Right lobe of liver (tissue), 6 donors: ENCODE data around the gene MGRN1. TPM values are rescaled to one million over a fixed set of nuclear protein-coding genes. Genes with fewer than 3 reads are reported as not detected.

ENCODE experiments used
- ATAC-seq, 4 donors: fragments of 200-7000 bp; cut with Tn5 transposase; one replicate each; pipeline ENCODE4 v1.9.1; 2020; ENCODE audit warnings: mild to moderate bottlenecking in 4 of 4, moderate library complexity in 4 of 4
- DNase-seq, 3 donors: peaks; one replicate each; pipeline ENCODE4 v3.0.0-alpha.2; 2020
- H3K27ac ChIP-seq, 3 donors: fragments of 200-600 bp; one replicate each; pipeline ENCODE4 v1.8.0; 2022
- H3K27me3 ChIP-seq, 2 donors: fragments of 200-600 bp; one replicate each; pipeline ENCODE4 v1.8.0; 2022
- H3K36me3 ChIP-seq, 4 donors: fragments of 200-600 bp; sonication (generic) in 1 of 4; one replicate each; pipeline versions ENCODE4 v1.5.1 to v1.8.0; 2017 to 2022; ENCODE audit warnings: control low read depth in 1 of 4
- H3K4me1 ChIP-seq, 4 donors: fragments of 200-600 bp; sonication (generic) in 1 of 4; one replicate each; pipeline versions ENCODE4 v1.5.1 to v1.8.0; 2017 to 2022; ENCODE audit warnings: control low read depth in 1 of 4
- H3K4me3 ChIP-seq, 3 donors: fragments of 200-600 bp; one replicate each; pipeline ENCODE4 v1.8.0; 2022
- H3K9me3 ChIP-seq, 4 donors: fragments of 200-600 bp; sonication (generic) in 1 of 4; one replicate each; pipeline versions ENCODE4 v1.5.1 to v1.8.0; 2017 to 2022; ENCODE audit warnings: control low read depth in 1 of 4
- POLR2A ChIP-seq: fragments of 450-650 bp; IDR thresholded peaks from one replicate; pipeline ENCODE4 v1.6.1; 2017; ENCODE audit warnings: antibody characterized with exemption, mild to moderate bottlenecking
- WGBS: methylation state at CpG from one replicate; pipeline ENCODE4 v1.1.6; 2018; ENCODE audit warnings: low coverage, low lambda C conversion rate; ENCODE audit not compliant: insufficient coverage; ENCODE audit errors: missing lambda C conversion rate; 5-methylcytosine and 5-hydroxymethylcytosine counted together
- intact Hi-C, 2 donors: fragments of 100-400 bp; cut with DNase I; formaldehyde crosslinking; loops; one replicate each; pipeline versions ENCODE4 v1.11.2 to v1.14.1; 2022
- total RNA-seq, 6 experiments: library from RNA; depleted of rRNA in 2 of 6; stranded (reverse); fragments of >200 nt in 2 of 6; fragmentation: NEBNext Ultra II Directional in 3 of 6; extraction: Animal tissue kit (Norgen Biotek cat#: 25700) in 3 of 6; gene quantifications; one replicate each; pipeline versions ENCODE4 v1.1.0 to v1.2.4, GENCODE V29; 2016 to 2023
- TF ChIP-seq, protein P1 (sequence below), 4 donors: fragments of 200-600 bp in 3 of 4; fragments of 450-650 bp in 1 of 4; IDR thresholded peaks; one replicate each; pipeline versions ENCODE4 v1.5.1 to v1.8.0; 2016 to 2022; ENCODE audit warnings: antibody characterized with exemption in 4 of 4, mild to moderate bottlenecking in 2 of 4
- donor health status: DM: no; HTN: yes; CAD: no.
- donor health status: DM: no; HTN: no; CAD: no.
- donor health status: DM: no; HTN: no; CAD: no.
- donor health status: DM: no; HTN: yes; CAD: no.
- donor health status: DM: no; HTN: yes; CAD: no.

Gene MGRN1
- total RNA-seq, 6 experiments from 2014 or later = 42.5 to 67.3 (median 49.5) TPM

DNA sequence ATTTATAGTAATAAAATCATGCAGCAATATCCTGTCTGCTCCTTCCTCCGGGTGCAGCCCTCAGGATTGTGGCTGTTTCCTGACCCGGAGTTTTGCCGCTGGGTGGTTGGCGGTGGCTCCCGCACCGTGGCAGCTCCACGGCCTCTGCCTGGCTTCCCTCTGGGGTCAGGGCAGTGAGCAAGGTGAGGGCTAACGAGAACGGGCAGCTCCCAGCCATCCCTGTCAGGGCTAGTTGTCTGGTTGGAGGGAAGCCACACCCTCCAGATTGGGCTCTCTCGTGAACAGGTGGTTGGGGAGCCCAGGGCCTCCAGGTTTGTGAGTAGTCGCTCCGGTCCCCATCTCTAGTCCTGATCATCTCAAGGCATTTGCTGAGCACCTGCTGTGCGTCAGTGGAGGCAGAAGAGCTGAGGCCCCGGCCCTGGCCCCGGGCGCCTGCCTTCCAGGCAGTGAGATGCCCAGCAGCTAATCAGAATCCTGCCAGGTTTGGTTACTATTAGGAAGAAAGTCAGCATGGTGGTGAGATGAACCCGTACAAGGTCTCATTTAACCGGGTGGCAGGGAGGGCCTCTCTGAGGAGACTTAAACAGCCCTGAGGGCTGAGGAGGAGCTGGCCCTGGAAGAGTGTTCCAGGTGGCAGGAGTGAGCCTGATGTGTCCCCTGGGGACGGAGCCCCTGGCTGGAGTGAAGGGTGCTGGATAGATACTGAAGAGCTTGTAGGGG lies 66.5 kb downstream of the MGRN1 start:
- peaks cover 0 to 9% (median 4%) of the 10 kb centered on the region in 4 donors for H3K36me3 ChIP-seq

DNA sequence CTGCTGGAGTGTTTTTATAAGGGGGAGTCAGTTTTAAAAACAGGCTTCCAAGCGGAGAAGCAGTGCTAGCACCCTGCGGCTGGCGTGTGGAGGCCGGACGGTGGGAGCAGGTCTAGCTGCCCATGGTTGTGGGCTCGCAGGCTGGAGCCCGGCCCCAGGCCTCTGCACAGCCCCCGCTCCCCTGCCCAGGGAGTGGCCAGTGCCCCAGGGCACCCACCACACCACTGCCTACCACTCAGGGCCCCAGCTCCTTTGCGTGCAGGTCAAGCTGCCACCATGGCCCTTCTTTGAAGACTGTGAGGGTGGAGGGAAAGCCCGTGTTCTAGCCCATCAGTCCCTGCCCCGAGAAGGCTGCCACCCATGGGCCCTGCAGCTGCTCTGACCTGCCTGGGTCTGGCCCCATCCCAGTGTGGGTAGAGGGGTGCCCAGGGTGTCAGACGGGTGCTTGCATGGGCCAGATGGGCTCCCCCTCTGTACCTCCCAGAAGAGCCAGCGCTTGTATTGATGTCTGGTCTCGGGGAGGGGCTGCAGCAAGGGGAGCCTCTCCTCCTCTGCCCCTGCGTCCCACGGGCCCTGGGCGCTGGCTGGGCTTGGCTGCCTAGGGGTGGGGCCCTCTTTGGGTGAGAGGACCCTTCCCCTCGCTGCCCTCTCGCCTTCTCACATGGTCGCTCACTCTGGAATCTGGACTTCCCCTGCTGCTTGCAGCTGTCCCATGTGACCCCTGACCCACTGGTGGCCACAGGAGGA lies 67.2 kb downstream of the MGRN1 start:
- no CpG with 5 or more reads among the region's 20 CpGs for WGBS
- intact Hi-C loops = no loop called here
- Histone ChIP-seq H3K4me1 (peaks cover 0 to 50% (median 18%) of the 10 kb centered on the region in 4 donors), H3K9me3 (no peaks in the 10 kb centered on the region), H3K4me3 (no peak overlapping the region), H3K27ac (peak overlapping the region in 1 of 3 donors; percentile 71), H3K36me3 (peaks cover 0 to 11% (median under 1%) of the 10 kb centered on the region in 4 donors), H3K27me3 (no peaks in the 10 kb centered on the region)
- DNase-seq (peak; percentile 26 to 55 (median 51)), ATAC-seq (no peak)
- TF ChIP-seq, protein P1, sequence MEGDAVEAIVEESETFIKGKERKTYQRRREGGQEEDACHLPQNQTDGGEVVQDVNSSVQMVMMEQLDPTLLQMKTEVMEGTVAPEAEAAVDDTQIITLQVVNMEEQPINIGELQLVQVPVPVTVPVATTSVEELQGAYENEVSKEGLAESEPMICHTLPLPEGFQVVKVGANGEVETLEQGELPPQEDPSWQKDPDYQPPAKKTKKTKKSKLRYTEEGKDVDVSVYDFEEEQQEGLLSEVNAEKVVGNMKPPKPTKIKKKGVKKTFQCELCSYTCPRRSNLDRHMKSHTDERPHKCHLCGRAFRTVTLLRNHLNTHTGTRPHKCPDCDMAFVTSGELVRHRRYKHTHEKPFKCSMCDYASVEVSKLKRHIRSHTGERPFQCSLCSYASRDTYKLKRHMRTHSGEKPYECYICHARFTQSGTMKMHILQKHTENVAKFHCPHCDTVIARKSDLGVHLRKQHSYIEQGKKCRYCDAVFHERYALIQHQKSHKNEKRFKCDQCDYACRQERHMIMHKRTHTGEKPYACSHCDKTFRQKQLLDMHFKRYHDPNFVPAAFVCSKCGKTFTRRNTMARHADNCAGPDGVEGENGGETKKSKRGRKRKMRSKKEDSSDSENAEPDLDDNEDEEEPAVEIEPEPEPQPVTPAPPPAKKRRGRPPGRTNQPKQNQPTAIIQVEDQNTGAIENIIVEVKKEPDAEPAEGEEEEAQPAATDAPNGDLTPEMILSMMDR (IDR thresholded peaks at IDR 0.05) = no peak
- no peak for TF ChIP-seq POLR2A

More for the DNA sequence above, 66.5 kb downstream of the MGRN1 start:
- whole genome bisulfite sequencing = 43% methylated on average over 5 of the region's 19 CpGs
- Histone ChIP-seq H3K9me3 (no peaks in the 10 kb centered on the region), H3K27me3 (no peaks in the 10 kb centered on the region), H3K27ac (no peak overlapping the region), H3K4me3 (no peak overlapping the region), H3K4me1 (peaks cover 0 to 53% (median 18%) of the 10 kb centered on the region in 4 donors)
- intact Hi-C loops = no loop called here
- no peak for TF ChIP-seq POLR2A
- peak; percentile 21 to 55 (median 48) for DNase-seq
- ATAC-seq = no peak

DNA sequence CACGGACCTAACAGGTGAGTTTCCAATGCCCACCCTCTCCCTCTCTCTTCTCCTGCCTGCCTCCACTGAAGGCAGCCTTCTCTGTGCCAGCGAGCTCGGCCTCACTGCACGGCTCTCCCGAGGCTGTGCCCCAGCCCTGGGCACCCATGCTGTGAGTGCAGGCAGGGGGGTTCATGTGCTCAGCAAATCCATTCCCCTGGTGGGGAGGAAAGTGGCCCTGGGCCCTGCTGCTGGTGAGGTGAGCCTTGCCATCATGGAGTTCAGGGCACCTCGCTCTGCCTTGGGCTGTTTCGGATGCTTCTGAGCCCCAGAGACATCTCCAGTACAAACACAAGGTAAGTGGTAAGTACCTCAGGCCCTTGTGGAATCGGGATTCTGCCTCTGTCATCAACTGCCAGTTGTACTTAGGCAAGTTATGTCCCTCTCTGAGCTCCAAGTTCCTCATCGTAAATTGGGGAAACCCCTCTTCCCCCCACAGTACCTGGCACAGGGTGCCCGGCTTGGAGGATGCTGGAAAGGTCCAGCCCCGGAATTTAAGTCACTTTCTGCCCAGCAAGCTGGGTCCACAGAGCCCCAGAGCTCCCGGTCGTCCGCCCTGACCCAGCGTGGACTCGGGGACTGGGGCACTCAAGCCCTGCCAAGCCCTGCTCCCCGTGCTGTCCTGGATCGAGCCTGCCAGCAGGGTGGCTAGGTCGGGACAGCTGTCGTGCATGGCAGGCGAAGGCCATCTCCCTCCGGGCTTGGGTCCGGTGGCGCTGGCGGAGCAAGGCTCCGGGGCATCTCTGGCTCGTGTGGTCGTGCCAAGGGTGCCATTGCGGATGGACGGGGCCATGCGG lies 68.1 kb downstream of the MGRN1 start:
- Histone ChIP-seq H3K4me1 (peaks cover 0 to 44% (median 17%) of the 10 kb centered on the region in 4 donors), H3K27me3 (no peaks in the 10 kb centered on the region), H3K27ac (peak overlapping the region in 2 of 3 donors; percentile 71 to 79), H3K36me3 (peaks cover 0 to 13% (median 0%) of the 10 kb centered on the region in 4 donors), H3K4me3 (peak overlapping the region; percentile 53 to 99 (median 99)), H3K9me3 (no peaks in the 10 kb centered on the region)
- TF ChIP-seq POLR2A = no peak
- TF ChIP-seq, protein P1 (IDR thresholded peaks at IDR 0.05) = no peak
- intact Hi-C loops = no loop called here
- 9% methylated on average over 17 of the region's 31 CpGs for WGBS
- DNase-seq (peak in 1 of 3 donors; percentile 23), ATAC-seq (peak; percentile 7 to 27 (median 18))

DNA sequence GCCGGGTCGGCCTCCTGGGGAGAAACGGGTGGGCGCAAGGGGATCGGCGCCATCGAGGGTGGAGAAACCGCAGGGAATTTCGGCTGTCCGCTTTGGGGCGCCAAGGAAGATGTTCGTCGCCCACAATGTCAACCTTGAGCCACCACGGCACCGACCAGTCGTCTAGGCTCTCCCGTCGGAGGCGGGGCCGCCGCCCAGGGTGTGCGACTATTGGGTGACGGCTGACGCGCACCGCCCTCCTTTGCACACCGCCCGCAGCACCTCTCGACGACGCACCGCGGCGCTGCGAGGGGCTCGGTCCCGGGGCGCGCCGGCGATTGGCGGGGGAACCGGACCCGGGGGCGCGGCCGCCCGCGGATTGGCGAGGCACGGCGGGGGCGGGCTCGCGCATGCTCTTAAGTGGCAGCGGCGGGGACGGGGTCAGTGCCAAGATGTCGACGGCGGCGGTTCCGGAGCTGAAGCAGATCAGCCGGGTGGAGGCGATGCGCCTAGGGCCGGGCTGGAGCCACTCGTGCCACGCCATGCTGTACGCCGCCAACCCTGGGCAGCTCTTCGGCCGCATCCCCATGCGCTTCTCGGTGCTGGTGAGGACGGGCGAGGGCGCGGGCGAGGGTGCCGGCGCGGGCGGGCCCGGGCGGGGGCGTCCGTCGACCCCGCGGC lies 68.8 kb downstream of the MGRN1 start, which contains the start of gene NUDT16L1:
TSS of gene NUDT16L1 (plus strand) at position 267 of the 660 bp plus-strand sequence. CDS start at position 432, 165 bp downstream.
- intact Hi-C loops = no loop called here
- Histone ChIP-seq H3K4me1 (peaks cover 0 to 36% (median 10%) of the 10 kb centered on the region in 4 donors), H3K4me3 (peak within 1 kb of the TSS; percentile 93 to 99 (median 99)), H3K36me3 (peaks cover 0 to 13% (median 0%) of the 10 kb centered on the region in 4 donors), H3K27me3 (no peaks in the 10 kb centered on the region), H3K27ac (peak within 1 kb of the TSS; percentile 62 to 84 (median 71)), H3K9me3 (no peaks in the 10 kb centered on the region)
- peak; percentile 90 for TF ChIP-seq POLR2A
- TF ChIP-seq, protein P1 (IDR thresholded peaks at IDR 0.05) = peak; percentile 23 to 58 (median 32)
- DNase-seq = peak; percentile 98
- peak; percentile 87 to 92 (median 88) for ATAC-seq
- 0% methylated on average over 7 of the region's 91 CpGs for WGBS
